CD4-positive, alpha-beta T cell treated with Interleukin-2 at 100 ng/mL for 4 hours (primary cell): Measurements from ENCODE around the gene PRDM5.
"Not testable (repeated sequence)": the region's sequence is repeated elsewhere in the genome, so short reads cannot be mapped to it uniquely, and the experiment has no call there.

Experiments used
- DNase-seq: peaks from one replicate; pipeline ENCODE4 v3.0.0-alpha.2; 2020; ENCODE audit warnings: low spot score

The PRDM5 gene

GRCh38 chr4:120703908-120704307 lies 218.6 kb downstream of the PRDM5 start:
- DNase-seq: no peak

- DNase-seq: no peak
These were observed 223.2 kb downstream of the PRDM5 start for GRCh38 chr4:120699354-120699753.

DNA sequence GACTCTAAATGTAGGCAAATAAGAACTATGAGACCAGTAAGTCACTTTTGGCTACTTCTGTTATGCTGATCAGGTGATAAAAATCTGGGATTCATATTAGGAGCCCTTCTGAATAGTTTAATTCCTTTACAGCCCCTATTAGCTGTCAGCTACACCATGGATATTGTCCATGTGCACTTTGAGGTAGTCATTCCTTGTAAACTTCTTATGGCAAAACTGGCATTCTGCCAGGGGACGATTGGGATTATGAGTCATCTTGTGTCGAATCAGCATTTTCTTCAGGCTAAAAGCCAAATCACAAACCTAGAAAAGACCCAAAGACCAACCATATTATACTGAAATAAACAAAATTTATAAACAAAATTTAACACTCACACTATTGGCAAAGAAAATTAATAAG lies 227.6 kb downstream of the PRDM5 start:
- no peak for DNase-seq

- DNase-seq: no peak
These were observed 228.7 kb downstream of the PRDM5 start for GRCh38 chr4:120693816-120694215.

GRCh38 chr4:120692964-120693363 lies 229.6 kb downstream of the PRDM5 start:
- DNase-seq: no peak

GRCh38 chr4:120691536-120691935 lies 231.0 kb downstream of the PRDM5 start:
- DNase-seq: no peak

GRCh38 chr4:120691106-120691505 lies 231.4 kb downstream of the PRDM5 start:
- no peak for DNase-seq

DNA sequence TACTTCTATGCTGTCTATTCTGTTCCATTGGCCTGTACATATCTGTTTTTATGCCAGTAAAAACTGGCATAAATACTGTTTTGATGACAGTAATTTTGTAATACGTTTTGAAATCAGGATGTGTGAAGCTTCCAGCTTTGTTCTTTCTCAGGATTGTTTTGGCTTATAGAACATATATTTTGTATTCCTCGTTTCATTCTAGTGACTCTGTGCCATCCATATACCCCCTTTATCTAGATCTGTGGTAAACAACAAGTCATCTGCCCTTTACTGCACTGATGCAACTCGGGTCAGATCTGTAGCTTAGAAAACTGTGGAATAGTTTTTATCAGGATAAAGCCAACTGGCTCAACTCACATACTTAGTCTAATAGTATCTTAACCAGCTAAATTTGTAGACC lies 233.7 kb downstream of the PRDM5 start:
- no peak for DNase-seq

GRCh38 chr4:120685756-120686278 lies 236.7 kb downstream of the PRDM5 start:
- DNase-seq: no peak

- DNase-seq: no peak
These were observed 238.5 kb downstream of the PRDM5 start for GRCh38 chr4:120683897-120684540.

DNA sequence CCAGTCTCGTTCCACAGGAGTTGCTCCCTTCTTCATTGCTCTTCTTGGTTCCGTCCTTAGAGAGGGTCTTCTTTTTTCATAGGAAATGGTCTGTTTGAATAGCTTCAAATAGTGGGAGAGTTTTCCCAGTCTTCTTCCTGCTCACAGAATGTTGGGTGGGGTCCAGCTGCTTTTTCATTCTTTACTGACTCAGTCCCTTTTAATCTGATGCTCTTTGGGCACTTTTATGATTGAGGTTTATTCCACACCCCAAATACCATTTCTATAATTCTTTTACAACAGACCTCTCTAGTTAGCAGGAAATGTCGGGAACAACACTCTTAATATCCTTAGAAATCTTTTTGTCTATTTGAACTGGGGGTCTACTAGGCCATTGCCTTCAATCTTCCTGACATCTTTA lies 239.5 kb downstream of the PRDM5 start:
- no peak for DNase-seq

DNA sequence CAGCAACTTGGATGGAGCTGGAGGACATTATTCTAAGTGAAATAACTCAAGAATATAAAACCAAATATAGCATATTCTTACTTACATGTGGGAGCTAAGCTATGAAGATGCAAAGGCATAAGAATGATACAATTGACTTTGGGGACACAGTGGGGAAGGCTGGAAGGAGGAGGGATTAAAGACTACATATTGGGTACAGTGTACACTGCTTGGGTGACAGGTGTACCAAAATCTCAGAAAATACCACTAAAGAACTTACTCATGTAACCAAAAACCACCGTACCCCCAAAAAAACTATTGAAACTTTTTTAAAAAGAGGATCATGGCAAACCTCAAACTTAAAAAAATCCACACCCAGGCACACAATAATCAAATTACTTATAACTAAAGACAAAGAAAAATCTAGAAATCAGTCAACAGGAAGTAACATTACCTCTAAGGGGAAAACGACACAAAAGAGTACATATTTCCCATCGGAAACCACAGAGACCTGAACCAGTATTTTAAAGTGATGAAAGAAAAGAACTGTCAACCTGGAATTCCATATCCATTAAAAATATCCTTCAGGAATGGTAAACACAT lies 241.8 kb downstream of the PRDM5 start:
- no peak for DNase-seq

DNA sequence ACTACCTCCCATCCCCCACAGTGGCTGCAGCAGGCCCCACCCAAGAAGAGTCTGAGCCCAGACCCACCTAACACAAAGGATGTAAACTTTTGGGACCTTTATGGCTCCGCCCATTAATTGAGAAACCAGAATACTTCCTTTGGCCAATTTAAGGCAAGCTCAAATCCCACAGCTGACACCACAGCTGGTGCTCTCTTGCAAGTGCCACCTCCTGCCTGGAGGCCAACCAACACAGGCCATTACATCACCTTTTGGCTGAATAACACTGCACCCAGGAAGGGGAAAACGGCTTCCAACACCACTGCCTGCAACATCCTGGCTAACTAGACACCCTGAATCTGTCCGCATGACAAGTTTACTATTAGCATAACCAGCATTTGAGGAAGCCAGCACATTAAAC lies 248.8 kb downstream of the PRDM5 start:
- DNase-seq: no peak

DNA sequence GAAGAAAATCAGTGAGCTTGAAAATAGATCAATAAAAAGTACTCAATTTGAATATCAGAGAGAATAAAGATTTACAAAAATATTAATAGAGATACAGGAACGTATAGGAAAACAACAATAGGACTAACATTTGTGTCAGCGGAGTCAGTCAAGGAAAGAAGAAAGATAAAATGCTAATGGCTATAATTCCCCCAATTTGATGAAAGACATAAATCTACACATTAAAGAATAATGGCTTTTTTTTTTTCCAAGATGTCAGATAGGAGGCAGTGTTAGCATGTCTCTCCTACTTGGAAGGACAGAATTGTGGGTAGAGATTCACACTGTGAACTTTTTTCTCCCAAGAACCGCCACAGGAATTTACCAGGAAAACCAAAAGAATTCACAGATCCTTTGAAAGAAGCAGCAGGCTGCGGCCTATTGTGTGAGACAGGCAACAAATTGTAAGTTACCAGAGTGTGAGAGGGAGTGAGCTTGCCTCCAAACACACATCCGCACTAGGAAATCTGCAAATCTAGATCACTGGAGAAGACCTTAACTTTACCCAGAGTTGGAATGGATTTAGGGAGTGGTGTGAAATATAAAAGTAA lies 249.9 kb downstream of the PRDM5 start:
- no peak for DNase-seq

DNA sequence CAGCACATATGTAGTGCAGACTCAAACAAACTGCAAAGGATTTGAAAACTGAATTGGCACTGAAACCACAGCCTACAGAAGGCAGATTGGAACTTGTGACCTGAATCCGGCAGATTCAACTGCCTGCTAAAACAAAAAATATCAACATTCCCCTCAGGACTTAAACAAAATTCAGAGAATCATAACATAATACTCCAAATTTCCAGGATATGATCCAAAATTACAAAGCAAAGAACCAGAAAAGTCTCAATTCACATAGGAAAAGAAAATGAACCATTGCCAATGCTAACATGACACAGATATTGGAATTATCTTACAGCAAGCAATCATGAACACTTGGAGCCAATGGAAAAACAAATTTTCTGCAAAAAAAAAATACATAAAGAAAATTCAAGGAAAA lies 250.4 kb downstream of the PRDM5 start:
- DNase-seq: no peak

- DNase-seq: no peak
These were observed 251.0 kb downstream of the PRDM5 start for GRCh38 chr4:120671538-120671937.

DNA sequence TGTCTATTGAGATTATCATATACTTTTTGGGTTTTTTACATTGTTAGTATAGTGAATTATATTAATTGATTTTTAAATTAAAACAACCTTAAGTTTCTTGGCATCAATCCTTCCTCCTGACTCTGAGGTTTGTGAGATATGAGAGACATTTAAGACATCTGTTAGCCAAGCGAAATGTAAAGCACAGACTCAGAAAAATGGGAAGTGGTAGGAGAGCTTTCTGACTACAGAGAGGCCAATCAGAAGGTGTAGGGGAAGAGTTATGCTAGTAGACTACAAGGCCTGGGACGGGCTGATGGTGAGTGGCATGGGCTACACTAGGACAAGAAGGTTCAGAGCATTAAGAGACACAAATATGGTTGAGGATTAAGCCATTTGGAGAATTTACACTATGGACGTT lies 255.4 kb downstream of the PRDM5 start:
- no peak for DNase-seq

- DNase-seq: no peak
These were observed 257.7 kb downstream of the PRDM5 start for GRCh38 chr4:120664851-120665250.

DNA sequence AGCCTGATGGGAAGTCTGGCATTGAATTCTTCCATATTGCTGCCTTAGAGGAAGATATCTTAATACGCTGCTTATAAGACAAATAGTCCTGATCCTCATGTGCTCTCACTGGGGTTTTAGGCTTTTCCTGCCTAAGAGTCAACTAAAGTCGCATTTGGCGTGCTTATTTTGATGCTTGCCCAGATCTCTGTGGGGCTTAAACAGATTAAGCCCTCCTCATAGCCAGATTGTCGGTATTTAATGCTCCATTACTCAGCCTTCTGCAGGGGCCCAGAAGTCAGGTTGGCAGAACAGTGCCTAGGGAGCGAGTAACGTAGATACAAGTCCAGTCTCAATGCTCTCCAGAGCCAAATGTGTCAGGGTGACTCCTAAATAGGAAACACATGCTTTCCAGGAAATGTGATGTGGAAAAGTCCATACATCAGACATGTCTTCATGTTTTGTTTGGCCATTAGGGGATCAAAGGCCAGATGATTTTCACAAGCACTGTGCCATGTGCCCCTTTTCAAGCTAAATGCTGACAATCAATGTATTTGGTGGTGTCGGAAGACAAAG lies 262.8 kb downstream of the PRDM5 start:
- DNase-seq: no peak

- no peak for DNase-seq
These were observed 263.8 kb downstream of the PRDM5 start for GRCh38 chr4:120658772-120659171.

GRCh38 chr4:120653804-120654573 lies 268.5 kb downstream of the PRDM5 start:
- no peak for DNase-seq

DNA sequence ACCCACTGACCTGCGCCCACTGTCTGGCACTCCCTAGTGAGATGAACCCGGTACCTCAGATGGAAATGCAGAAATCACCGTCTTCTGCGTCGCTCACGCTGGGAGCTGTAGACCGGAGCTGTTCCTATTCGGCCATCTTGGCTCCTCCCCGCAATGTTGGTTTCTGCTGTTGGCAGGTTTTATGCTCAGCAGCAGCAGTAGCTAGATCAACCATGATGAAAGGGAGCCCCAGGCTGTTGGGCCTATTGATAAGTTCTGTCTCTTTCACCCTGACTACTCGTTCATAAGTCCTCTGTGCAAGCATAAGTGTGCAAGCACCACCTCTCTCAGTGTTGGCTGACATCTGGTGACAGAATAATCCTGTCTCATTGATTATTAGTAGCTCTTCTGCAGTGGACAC lies 274.2 kb downstream of the PRDM5 start:
- not testable (repeated sequence) for DNase-seq
